Activated B cell treated with CpG ODN at 0.5 μM for 24 hours (primary cell): ENCODE measurements around the gene SFI1. TPM values are rescaled to one million over a fixed set of nuclear protein-coding genes. Genes with fewer than 3 reads are reported as not detected.
"Not testable (repeated sequence)": the region's sequence is repeated elsewhere in the genome, so short reads cannot be mapped to it uniquely, and the experiment has no call there.

ENCODE experiments used
- ATAC-seq: fragments of 200-7000 bp; cut with Tn5 transposase; one replicate; pipeline ENCODE4 v1.10.0; 2021; ENCODE audit warnings: low read depth, mild to moderate bottlenecking, moderate library complexity
- CTCF ChIA-PET: fragments of 350-600 bp; sonication (Branson Sonifier 250); formaldehyde crosslinking; loops from one replicate; lab custom pipeline; 2021; ENCODE audit warnings: antibody characterized with exemption; lab: Charles Lee
- POLR2A ChIA-PET: fragments of 350-600 bp; sonication (Branson Sonifier 250); formaldehyde crosslinking; loops from one replicate; lab custom pipeline; 2021; ENCODE audit warnings: antibody characterized with exemption; lab: Charles Lee
- DNase-seq: peaks from one replicate; pipeline ENCODE4 v3.0.0; 2022
- H3K27ac Mint-ChIP-seq: one replicate; pipeline ENCODE4 v1.8.0; 2020; ENCODE audit warnings: mixed read lengths
- H3K27me3 Mint-ChIP-seq: one replicate; pipeline ENCODE4 v1.8.0; 2021; ENCODE audit warnings: mixed read lengths
- H3K36me3 Mint-ChIP-seq: one replicate; pipeline ENCODE4 v1.8.0; 2021; ENCODE audit warnings: low read depth, mixed read lengths
- H3K4me1 Mint-ChIP-seq: one replicate; pipeline ENCODE4 v1.8.0; 2021; ENCODE audit warnings: mixed read lengths
- H3K4me3 Mint-ChIP-seq: one replicate; pipeline ENCODE4 v1.8.0; 2020; ENCODE audit warnings: mild to moderate bottlenecking, mixed read lengths
- H3K9me3 Mint-ChIP-seq: one replicate; pipeline ENCODE4 v1.8.0; 2020; ENCODE audit warnings: mixed read lengths
- CTCF ChIP-seq: fragments of 200-600 bp; IDR thresholded peaks from one replicate; pipeline ENCODE4 v1.8.0; 2022; ENCODE audit warnings: antibody characterized with exemption, mild to moderate bottlenecking
- intact Hi-C: fragments of 100-400 bp; cut with micrococcal nuclease; formaldehyde crosslinking; loops from one replicate; pipeline ENCODE4 v1.15.1; 2024
- total RNA-seq: library from RNA; stranded (reverse); gene quantifications from 2 replicates; pipeline ENCODE4 v1.2.3, GENCODE V29; 2022

The SFI1 gene
- total RNA-seq, 1 donor from 2014 or later: 126 TPM

- DNase-seq (no peak), ATAC-seq (no peak)
- TF ChIP-seq CTCF: no peak
- Mint-ChIP-seq H3K27me3 (no peaks in the 10 kb centered on the region), H3K36me3 (peaks cover 19% of the 10 kb centered on the region), H3K9me3 (no peaks in the 10 kb centered on the region), H3K4me1 (peaks cover 54% of the 10 kb centered on the region), H3K4me3 (no peak overlapping the region), H3K27ac (peak overlapping the region; percentile 47)
- ChIA-PET POLR2A (interaction anchor here (0.5 to 2.3 kb wide), 4 partner anchors 7 to 122 kb away, joined by 3 to 8 read pairs (median 5); partner anchors contain the start of gene PISD), CTCF (interaction anchor here (1.0 kb wide), 2 partner anchors 97 to 99 kb away, joined by 3 read pairs; no protein-coding TSS in a partner anchor)
- intact Hi-C loops: no loop called here
Observed at GRCh38 chr22:31654408-31654807, 158.1 kb downstream of the SFI1 start.

- H3K27ac Mint-ChIP-seq: no peak overlapping the region
- H3K36me3 Mint-ChIP-seq: peaks cover 26% of the 10 kb centered on the region
- peaks cover 32% of the 10 kb centered on the region for H3K4me1 Mint-ChIP-seq
- CTCF ChIA-PET: interaction anchor here (1.0 kb wide), 1 partner anchor 27 kb away, joined by 3 read pairs; no protein-coding TSS in a partner anchor
- POLR2A ChIA-PET: no interaction called here
- no peak for DNase-seq
- TF ChIP-seq CTCF: no peak
- no peaks in the 10 kb centered on the region for H3K9me3 Mint-ChIP-seq
- ATAC-seq: no peak
- intact Hi-C loops: no loop called here
- no peaks in the 10 kb centered on the region for H3K27me3 Mint-ChIP-seq
- H3K4me3 Mint-ChIP-seq: no peak overlapping the region
Observed at GRCh38 chr22:31659246-31659645, 162.9 kb downstream of the SFI1 start.

- Mint-ChIP-seq H3K27ac (peak overlapping the region; percentile 91), H3K4me3 (peak overlapping the region; percentile 96), H3K4me1 (peaks cover 32% of the 10 kb centered on the region), H3K36me3 (peaks cover 26% of the 10 kb centered on the region)
- intact Hi-C loops: loop anchor here (10.0 kb wide), 2 partner anchors 604 to 814 kb away; partner anchors contain the start of gene FBXO7
- ATAC-seq, H3K9me3 Mint-ChIP-seq, DNase-seq, H3K27me3 Mint-ChIP-seq: not testable (repeated sequence)
- POLR2A ChIA-PET: interaction anchor here (1.6 to 3.8 kb wide), 6 partner anchors 8 to 285 kb away, joined by 4 to 41 read pairs (median 16); partner anchors contain the start of gene DEPDC5
- CTCF ChIA-PET: interaction anchor here (0.9 to 1.8 kb wide), 2 partner anchors 10 to 104 kb away, joined by 3 to 9 read pairs; no protein-coding TSS in a partner anchor
Observed at GRCh38 chr22:31660860-31661341, 164.6 kb downstream of the SFI1 start.

GRCh38 chr22:31661851-31662667 is 165.7 kb downstream of the SFI1 start, which contains the start of gene PISD:
Gene PISD, minus strand, starts transcription at chr22:31662215. Its CDS starts 7 bp downstream, at chr22:31662208.
- CTCF ChIA-PET: interaction anchor here (0.6 to 2.1 kb wide), 4 partner anchors 15 to 308 kb away, joined by 3 to 9 read pairs (median 6); no protein-coding TSS in a partner anchor
- no peak for TF ChIP-seq CTCF
- peak within 1 kb of the TSS; percentile 96 for H3K4me3 Mint-ChIP-seq
- H3K9me3 Mint-ChIP-seq: no peaks in the 10 kb centered on the region
- intact Hi-C loops: loop anchor here (1.0 to 10.0 kb wide), 5 partner anchors 14 to 813 kb away; partner anchors contain the start of genes FBXO7 and PRR14L
- peaks cover 32% of the 10 kb centered on the region for H3K4me1 Mint-ChIP-seq
- ATAC-seq: peak; percentile 96
- peak within 1 kb of the TSS; percentile 91 for H3K27ac Mint-ChIP-seq
- POLR2A ChIA-PET: interaction anchor here (0.6 to 3.8 kb wide), 18 partner anchors 9 to 372 kb away, joined by 3 to 41 read pairs (median 6); partner anchors contain the start of genes DEPDC5 and PATZ1
- peak; percentile 96 for DNase-seq
- no peaks in the 10 kb centered on the region for H3K27me3 Mint-ChIP-seq
- H3K36me3 Mint-ChIP-seq: peaks cover 24% of the 10 kb centered on the region

DNA sequence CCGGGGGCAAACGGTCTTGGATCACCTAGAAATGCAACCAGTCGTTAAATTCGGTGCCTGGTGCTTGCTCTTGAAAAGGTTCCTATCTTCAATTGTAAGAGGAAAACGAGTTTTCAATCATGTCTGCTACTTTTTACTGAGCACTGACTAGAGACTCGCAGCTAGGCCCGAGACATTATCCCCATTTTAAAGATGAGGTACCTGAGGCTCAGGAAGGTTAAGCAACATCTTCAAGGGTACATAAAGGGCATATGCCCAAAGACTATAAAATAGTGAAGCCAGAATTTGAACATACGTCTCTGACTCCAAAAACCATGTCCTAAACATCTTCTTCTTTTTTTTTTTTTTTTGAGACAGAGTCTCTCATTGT is 166.3 kb downstream of the SFI1 start:
- no peak for TF ChIP-seq CTCF
- intact Hi-C loops: loop anchor here (1.0 to 10.0 kb wide), 5 partner anchors 14 to 812 kb away; partner anchors contain the start of genes FBXO7 and PRR14L
- peak overlapping the region; percentile 96 for H3K4me3 Mint-ChIP-seq
- peak overlapping the region; percentile 91 for H3K27ac Mint-ChIP-seq
- no peaks in the 10 kb centered on the region for H3K27me3 Mint-ChIP-seq
- no peak for DNase-seq
- ChIA-PET POLR2A (interaction anchor here (0.6 to 3.8 kb wide), 14 partner anchors 9 to 373 kb away, joined by 3 to 41 read pairs (median 9); partner anchors contain the start of genes DEPDC5 and PATZ1), CTCF (interaction anchor here (1.8 to 2.1 kb wide), 3 partner anchors 15 to 307 kb away, joined by 4 to 9 read pairs (median 9); no protein-coding TSS in a partner anchor)
- ATAC-seq: no peak
- H3K9me3 Mint-ChIP-seq: no peaks in the 10 kb centered on the region
- peaks cover 32% of the 10 kb centered on the region for H3K4me1 Mint-ChIP-seq
- H3K36me3 Mint-ChIP-seq: peaks cover 24% of the 10 kb centered on the region
